KMS-11 (cell line): ENCODE measurements around the gene PHACTR4.
A peak's percentile ranks its signal among the peaks of the same experiment; 100 is the strongest.
"Not testable (repeated sequence)": the region's sequence is repeated elsewhere in the genome, so short reads cannot be mapped to it uniquely, and the experiment has no call there.

Experiments used
- H2AFZ ChIP-seq: fragments of 200-600 bp; sonication (generic); 2 replicates; pipeline ENCODE4 v1.6.1; 2016; ENCODE audit warnings: antibody characterized with exemption, mixed run types, low read depth
- H3K27ac ChIP-seq: fragments of 200-600 bp; sonication (generic); 2 replicates; pipeline ENCODE4 v1.6.1; 2016; ENCODE audit warnings: mild to moderate bottlenecking, mixed run types
- H3K27me3 ChIP-seq: fragments of 200-600 bp; sonication (generic); 2 replicates; pipeline ENCODE4 v1.6.1; 2017; ENCODE audit warnings: mild to moderate bottlenecking, low read depth, mixed run types, moderate library complexity; ENCODE audit not compliant: insufficient read depth
- H3K36me3 ChIP-seq: fragments of 200-600 bp; sonication (generic); 2 replicates; pipeline ENCODE4 v1.6.1; 2017; ENCODE audit warnings: mild to moderate bottlenecking, mixed run types; ENCODE audit not compliant: insufficient read depth
- H3K4me1 ChIP-seq: fragments of 200-600 bp; sonication (generic); 2 replicates; pipeline ENCODE4 v1.6.1; 2016; ENCODE audit warnings: mild to moderate bottlenecking, low read depth, mixed run types; ENCODE audit not compliant: poor library complexity, severe bottlenecking
- H3K4me2 ChIP-seq: fragments of 200-600 bp; sonication (generic); 2 replicates; pipeline ENCODE4 v1.7.0; 2016; ENCODE audit warnings: mild to moderate bottlenecking, mixed run types
- H3K4me3 ChIP-seq: fragments of 200-600 bp; sonication (generic); IDR thresholded peaks from 2 replicates; pipeline ENCODE4 v1.6.1; 2017; ENCODE audit warnings: low read depth, low read length, mixed read lengths; ENCODE audit not compliant: insufficient read depth
- H3K79me2 ChIP-seq: fragments of 200-600 bp; sonication (generic); 2 replicates; pipeline ENCODE4 v1.6.1; 2016; ENCODE audit warnings: low read depth, mixed run types; ENCODE audit not compliant: insufficient read depth
- H3K9ac ChIP-seq: fragments of 200-600 bp; sonication (generic); 2 replicates; pipeline ENCODE4 v1.6.1; 2016; ENCODE audit warnings: mild to moderate bottlenecking, mixed run types
- H4K20me1 ChIP-seq: fragments of 200-600 bp; sonication (generic); 2 replicates; pipeline ENCODE4 v1.6.1; 2016; ENCODE audit warnings: mild to moderate bottlenecking, mixed run types; ENCODE audit not compliant: insufficient read depth
- TF ChIP-seq, protein P1 (sequence below): fragments of 200-600 bp; sonication (generic); conservative IDR thresholded peaks from 2 replicates; pipeline ENCODE4 v1.6.1; 2017; ENCODE audit warnings: low read depth, mild to moderate bottlenecking, antibody characterized with exemption, low read length, moderate library complexity, mixed read lengths

Gene PHACTR4

DNA sequence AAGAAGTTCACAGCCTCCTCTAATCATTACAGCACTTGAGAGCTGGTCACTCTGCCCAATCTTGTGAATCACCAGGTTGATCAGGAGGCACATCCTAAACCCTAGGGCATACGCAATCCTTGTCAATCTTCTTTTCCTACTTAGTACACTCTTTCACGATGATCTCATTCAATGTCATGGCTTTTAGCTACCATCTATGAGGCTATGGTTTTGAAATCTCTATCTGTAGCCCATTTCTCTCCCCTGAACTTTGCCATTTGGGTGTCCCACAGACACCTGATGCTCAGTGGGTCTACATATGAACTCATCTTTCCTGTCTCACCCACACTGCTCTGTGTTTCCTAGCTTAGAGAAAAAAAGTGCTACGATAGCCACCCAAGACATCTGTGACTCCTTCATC, 42.6 kb upstream of the PHACTR4 start:
- peaks cover 7% of the 10 kb centered on the region; the same call in 1 of the 2 replicates for H3K79me2 ChIP-seq
- no peak overlapping the region for H3K4me2 ChIP-seq
- H3K9ac ChIP-seq, result no peak overlapping the region
- H4K20me1 ChIP-seq, result no peaks in the 10 kb centered on the region
- no peak overlapping the region for H3K4me3 ChIP-seq
- H2AFZ ChIP-seq, result no peak overlapping the region
- no peaks in the 10 kb centered on the region for H3K36me3 ChIP-seq
- no peak overlapping the region for H3K27ac ChIP-seq
- TF ChIP-seq, protein P1, sequence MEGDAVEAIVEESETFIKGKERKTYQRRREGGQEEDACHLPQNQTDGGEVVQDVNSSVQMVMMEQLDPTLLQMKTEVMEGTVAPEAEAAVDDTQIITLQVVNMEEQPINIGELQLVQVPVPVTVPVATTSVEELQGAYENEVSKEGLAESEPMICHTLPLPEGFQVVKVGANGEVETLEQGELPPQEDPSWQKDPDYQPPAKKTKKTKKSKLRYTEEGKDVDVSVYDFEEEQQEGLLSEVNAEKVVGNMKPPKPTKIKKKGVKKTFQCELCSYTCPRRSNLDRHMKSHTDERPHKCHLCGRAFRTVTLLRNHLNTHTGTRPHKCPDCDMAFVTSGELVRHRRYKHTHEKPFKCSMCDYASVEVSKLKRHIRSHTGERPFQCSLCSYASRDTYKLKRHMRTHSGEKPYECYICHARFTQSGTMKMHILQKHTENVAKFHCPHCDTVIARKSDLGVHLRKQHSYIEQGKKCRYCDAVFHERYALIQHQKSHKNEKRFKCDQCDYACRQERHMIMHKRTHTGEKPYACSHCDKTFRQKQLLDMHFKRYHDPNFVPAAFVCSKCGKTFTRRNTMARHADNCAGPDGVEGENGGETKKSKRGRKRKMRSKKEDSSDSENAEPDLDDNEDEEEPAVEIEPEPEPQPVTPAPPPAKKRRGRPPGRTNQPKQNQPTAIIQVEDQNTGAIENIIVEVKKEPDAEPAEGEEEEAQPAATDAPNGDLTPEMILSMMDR, result no peak
- H3K27me3 ChIP-seq, result no peaks in the 10 kb centered on the region
- H3K4me1 ChIP-seq, result peaks cover 6% of the 10 kb centered on the region

DNA sequence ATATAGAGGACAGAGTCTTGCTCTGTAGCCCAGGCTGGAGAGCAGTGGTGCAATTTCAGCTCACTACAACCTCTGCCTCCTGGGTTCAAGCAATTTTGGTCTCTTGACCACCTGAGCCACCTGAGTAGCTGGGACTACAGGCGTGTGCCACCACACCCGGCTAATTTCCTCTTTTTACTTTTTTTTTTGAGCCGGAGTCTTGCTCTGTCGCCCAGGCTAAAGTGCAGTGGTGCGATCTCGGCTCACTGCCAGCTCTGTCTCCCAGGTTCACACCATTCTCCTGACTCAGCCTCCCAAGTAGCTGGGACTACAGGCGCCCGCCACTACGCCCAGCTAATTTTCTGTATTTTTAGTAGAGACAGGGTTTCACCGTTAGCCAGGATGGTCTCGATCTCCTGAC, 42.1 kb upstream of the PHACTR4 start:
- not testable (repeated sequence) for H3K4me2 ChIP-seq, H4K20me1 ChIP-seq, H3K27me3 ChIP-seq, H3K9ac ChIP-seq, H2AFZ ChIP-seq, H3K27ac ChIP-seq, H3K4me1 ChIP-seq, H3K36me3 ChIP-seq, H3K4me3 ChIP-seq, H3K79me2 ChIP-seq

DNA sequence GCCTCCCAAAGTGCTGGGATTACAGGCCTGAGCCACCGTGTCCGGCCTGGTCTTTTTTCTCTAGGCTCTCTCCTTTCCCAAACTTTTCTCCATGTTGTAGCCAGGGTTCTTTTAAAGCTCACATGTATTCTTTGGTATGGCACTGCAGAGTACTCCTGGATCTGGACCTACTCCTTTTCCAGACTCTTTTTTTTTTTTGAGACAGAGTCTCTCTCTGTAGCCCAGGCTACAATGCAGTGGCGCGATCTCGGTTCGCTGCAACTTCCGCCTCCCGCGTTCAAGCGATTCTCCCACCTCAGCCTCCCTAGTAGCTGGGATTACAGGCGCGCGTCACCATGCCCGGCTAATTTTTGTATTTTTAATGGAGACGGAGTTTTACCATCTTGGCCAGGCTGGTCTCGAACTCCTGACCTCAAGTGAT, 41.3 kb upstream of the PHACTR4 start:
- H3K27me3 ChIP-seq, result no peaks in the 10 kb centered on the region
- peak overlapping the region; percentile 40 for H3K4me2 ChIP-seq
- H3K36me3 ChIP-seq, result no peaks in the 10 kb centered on the region
- TF ChIP-seq, protein P1, result no peak
- H2AFZ ChIP-seq, result peak overlapping the region; percentile 94
- peak overlapping the region; percentile 81 for H3K27ac ChIP-seq
- peaks cover 6% of the 10 kb centered on the region for H3K4me1 ChIP-seq
- H3K79me2 ChIP-seq, result peaks cover 7% of the 10 kb centered on the region; the same call in 1 of the 2 replicates
- H4K20me1 ChIP-seq, result no peaks in the 10 kb centered on the region
- peak overlapping the region; percentile 9 for H3K4me3 ChIP-seq
- peak overlapping the region; percentile 79; the same call in 1 of the 2 replicates for H3K9ac ChIP-seq

DNA sequence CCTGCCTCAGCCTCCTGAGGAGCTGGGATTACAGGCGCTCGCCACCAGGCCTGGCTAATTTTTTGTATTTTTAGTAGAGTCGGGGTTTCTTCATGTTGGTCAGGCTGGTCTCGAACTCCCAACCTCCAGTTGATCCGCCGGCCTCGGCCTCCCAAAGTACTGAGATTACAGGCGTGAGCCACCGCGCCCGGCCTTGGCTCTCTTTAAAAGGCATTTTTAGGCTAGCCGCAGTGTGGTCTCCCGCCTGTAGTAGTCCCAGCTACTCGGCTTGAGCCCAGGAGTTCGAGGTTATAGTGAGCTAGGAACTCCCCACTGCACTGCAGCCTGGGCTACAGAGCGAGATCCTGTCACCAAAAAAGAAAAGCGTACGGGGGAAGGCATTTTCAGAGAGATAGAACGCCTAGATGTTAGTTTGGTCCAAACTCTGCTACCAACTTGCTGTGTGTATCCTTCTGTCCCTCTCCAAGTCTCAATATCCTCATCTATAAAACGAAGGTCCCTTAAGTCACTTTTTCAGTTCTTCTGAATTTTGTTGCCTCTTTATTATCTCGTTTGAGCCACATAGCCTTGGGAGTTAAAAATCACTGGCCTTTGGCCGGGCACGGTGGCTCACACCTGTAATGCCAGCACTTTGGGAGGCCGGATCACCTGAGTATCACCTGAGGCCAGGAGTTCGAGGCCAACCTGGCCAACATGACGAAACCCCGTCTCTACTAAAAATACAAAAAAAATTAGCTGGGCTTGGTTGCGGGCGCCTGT, 40.0 kb upstream of the PHACTR4 start:
- H3K27ac ChIP-seq, result peak overlapping the region; percentile 81
- peaks cover 7% of the 10 kb centered on the region; the same call in 1 of the 2 replicates for H3K79me2 ChIP-seq
- peak overlapping the region; percentile 79 for H3K9ac ChIP-seq
- peak overlapping the region; percentile 94 for H2AFZ ChIP-seq
- H4K20me1 ChIP-seq, result no peaks in the 10 kb centered on the region
- no peaks in the 10 kb centered on the region for H3K27me3 ChIP-seq
- H3K4me3 ChIP-seq, result peak overlapping the region; percentile 40
- TF ChIP-seq, protein P1, result no peak
- peak overlapping the region; percentile 40; the same call in 1 of the 2 replicates for H3K4me2 ChIP-seq
- H3K36me3 ChIP-seq, result no peaks in the 10 kb centered on the region
- peaks cover 6% of the 10 kb centered on the region for H3K4me1 ChIP-seq

DNA sequence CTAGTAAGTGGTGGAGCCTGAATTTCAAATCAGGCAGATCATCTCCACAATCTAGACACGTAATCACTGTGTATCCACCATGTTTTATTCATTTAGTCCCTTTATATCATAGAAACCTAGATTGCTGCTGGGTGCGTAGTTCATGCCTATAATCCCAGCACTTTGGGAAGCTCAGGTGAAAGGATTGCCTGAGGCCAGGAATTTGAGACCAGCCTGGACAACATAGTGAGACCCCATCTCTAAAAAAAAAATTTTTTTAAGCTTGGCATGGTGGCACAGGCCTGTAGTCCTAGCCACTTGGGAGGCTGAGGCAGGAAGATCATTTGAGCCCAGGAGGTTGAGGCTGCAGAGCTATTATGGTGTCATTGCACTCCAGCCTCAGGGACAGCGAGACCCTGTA, 30.6 kb upstream of the PHACTR4 start:
- H3K9ac ChIP-seq, result no peak overlapping the region
- no peak overlapping the region for H3K4me2 ChIP-seq
- no peak overlapping the region for H2AFZ ChIP-seq
- H3K4me1 ChIP-seq, result no peaks in the 10 kb centered on the region
- H3K27me3 ChIP-seq, result no peaks in the 10 kb centered on the region
- no peaks in the 10 kb centered on the region for H3K79me2 ChIP-seq
- TF ChIP-seq, protein P1, result no peak
- H3K36me3 ChIP-seq, result no peaks in the 10 kb centered on the region
- H4K20me1 ChIP-seq, result no peaks in the 10 kb centered on the region
- H3K4me3 ChIP-seq, result no peak overlapping the region
- H3K27ac ChIP-seq, result no peak overlapping the region
